ENCODE data around the gene CALML3. TPM values are rescaled to one million over a fixed set of nuclear protein-coding genes. Genes with fewer than 3 reads are reported as not detected.
"Not testable (repeated sequence)": the region's sequence is repeated elsewhere in the genome, so short reads cannot be mapped to it uniquely, and the experiment has no call there.

The CALML3 gene
- not detected in 2 replicates for total RNA-seq (2021)
- long read RNA-seq: 0 reads

DNA sequence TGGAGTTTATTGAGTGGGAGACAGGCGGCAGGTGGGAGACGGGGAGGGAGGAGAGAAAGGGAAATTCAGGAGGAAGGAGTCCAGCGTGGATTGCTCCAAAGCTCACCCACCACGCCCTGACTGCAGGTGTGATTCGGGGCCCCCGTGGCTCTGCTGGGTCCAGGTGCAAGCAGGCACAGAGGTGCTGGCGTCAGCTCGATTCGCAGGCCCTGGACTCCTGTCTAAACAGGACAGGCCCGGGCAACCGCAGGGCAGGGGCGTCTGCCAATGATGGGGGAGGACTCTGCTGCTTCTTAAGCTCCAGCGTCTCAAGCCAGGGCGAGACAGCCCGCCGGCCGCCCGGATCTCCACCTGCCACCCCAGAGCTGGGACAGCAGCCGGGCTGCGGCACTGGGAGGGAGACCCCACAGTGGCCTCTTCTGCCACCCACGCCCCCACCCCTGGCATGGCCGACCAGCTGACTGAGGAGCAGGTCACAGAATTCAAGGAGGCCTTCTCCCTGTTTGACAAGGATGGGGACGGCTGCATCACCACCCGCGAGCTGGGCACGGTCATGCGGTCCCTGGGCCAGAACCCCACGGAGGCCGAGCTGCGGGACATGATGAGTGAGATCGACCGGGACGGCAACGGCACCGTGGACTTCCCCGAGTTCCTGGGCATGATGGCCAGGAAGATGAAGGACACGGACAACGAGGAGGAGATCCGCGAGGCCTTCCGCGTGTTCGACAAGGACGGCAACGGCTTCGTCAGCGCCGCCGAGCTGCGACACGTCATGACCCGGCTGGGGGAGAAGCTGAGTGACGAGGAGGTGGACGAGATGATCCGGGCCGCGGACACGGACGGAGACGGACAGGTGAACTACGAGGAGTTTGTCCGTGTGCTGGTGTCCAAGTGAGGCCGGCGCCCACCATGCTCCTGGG, at the start of gene CALML3:
CALML3 (plus strand) TSS at position 321 of the 920 bp plus-strand sequence; CDS start at position 446, 125 bp downstream.
- H3K23me2 ChIP-seq (ENCODE audit: insufficient read length, low read depth, low read length, poor library complexity, severe bottlenecking): no peaks in the 10 kb centered on the region
- H3K4me2 ChIP-seq (ENCODE audit: insufficient read depth, insufficient read length, low read length): no peak within 1 kb of the TSS
- no peak within 1 kb of the TSS for H2BK5ac ChIP-seq (ENCODE audit: insufficient read length, low read length)
- H3K4me1 Mint-ChIP-seq: peaks cover 12 to 28% of the 10 kb centered on the region in 2 experiments
- DNase-seq: no peak
- no peak within 1 kb of the TSS for H3K9ac ChIP-seq (ENCODE audit: extremely low read depth, insufficient read length, low read length)
- no peak within 1 kb of the TSS for H2AK5ac ChIP-seq (ENCODE audit: insufficient read length, low read length)
- no peak within 1 kb of the TSS for H2AFZ ChIP-seq (ENCODE audit: low read length)
- no peaks in the 10 kb centered on the region for H3K9me3 ChIP-seq (ENCODE audit: control insufficient read depth, low read depth, low read length)
- H3K27me3 Mint-ChIP-seq (ENCODE audit: low read depth): 0 out of 2 replicates have a peak, but pooled peaks cover 2% of the 10 kb centered on the region
- H3K4me1 ChIP-seq (ENCODE audit: insufficient read depth, low read length): no peaks in the 10 kb centered on the region
- no peak within 1 kb of the TSS for H4K5ac ChIP-seq (ENCODE audit: insufficient read length, low read depth, low read length)
- H2BK20ac ChIP-seq (ENCODE audit: low read depth, low read length, poor library complexity, severe bottlenecking): no peak within 1 kb of the TSS
- H3T11ph ChIP-seq (ENCODE audit: low read length): no peak within 1 kb of the TSS
- no peak within 1 kb of the TSS for H3K14ac ChIP-seq (ENCODE audit: insufficient read depth, low read length)
- no CpG with 5 or more reads among the region's 64 CpGs for WGBS (ENCODE audit: extremely low coverage, insufficient read length, low lambda C conversion rate)
- H3K27ac ChIP-seq (ENCODE audit: insufficient read length, low read depth, low read length): no peak within 1 kb of the TSS
- no peaks in the 10 kb centered on the region for H4K20me1 ChIP-seq (ENCODE audit: control insufficient read depth, insufficient read depth, insufficient read length)
- no peaks in the 10 kb centered on the region for H3K79me1 ChIP-seq (ENCODE audit: insufficient read depth, low read depth, low read length, poor library complexity, severe bottlenecking)
- H3K36me3 Mint-ChIP-seq (ENCODE audit: insufficient read depth in 1 of 3, low read depth in 3 of 3): peaks cover 0 to 3% (median 0%) of the 10 kb centered on the region in 3 experiments; a peak in 4 of 7 replicates
- TF ChIP-seq, protein P1, sequence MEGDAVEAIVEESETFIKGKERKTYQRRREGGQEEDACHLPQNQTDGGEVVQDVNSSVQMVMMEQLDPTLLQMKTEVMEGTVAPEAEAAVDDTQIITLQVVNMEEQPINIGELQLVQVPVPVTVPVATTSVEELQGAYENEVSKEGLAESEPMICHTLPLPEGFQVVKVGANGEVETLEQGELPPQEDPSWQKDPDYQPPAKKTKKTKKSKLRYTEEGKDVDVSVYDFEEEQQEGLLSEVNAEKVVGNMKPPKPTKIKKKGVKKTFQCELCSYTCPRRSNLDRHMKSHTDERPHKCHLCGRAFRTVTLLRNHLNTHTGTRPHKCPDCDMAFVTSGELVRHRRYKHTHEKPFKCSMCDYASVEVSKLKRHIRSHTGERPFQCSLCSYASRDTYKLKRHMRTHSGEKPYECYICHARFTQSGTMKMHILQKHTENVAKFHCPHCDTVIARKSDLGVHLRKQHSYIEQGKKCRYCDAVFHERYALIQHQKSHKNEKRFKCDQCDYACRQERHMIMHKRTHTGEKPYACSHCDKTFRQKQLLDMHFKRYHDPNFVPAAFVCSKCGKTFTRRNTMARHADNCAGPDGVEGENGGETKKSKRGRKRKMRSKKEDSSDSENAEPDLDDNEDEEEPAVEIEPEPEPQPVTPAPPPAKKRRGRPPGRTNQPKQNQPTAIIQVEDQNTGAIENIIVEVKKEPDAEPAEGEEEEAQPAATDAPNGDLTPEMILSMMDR (conservative IDR thresholded peaks at IDR 0.05): no peak
- H2BK120ac ChIP-seq (ENCODE audit: low read depth, low read length, poor library complexity, severe bottlenecking): no peak within 1 kb of the TSS
- no peak within 1 kb of the TSS for H3K4ac ChIP-seq (ENCODE audit: low read depth, low read length)
- no peaks in the 10 kb centered on the region for H3K27me3 ChIP-seq (ENCODE audit: insufficient read depth, low read length)
- H3K4me3 Mint-ChIP-seq: no peak within 1 kb of the TSS
- no peak within 1 kb of the TSS for H2BK12ac ChIP-seq (ENCODE audit: insufficient read length, low read depth, low read length)
- no peak within 1 kb of the TSS for H3K23ac ChIP-seq (ENCODE audit: insufficient read length, low read depth, low read length)
- no peak within 1 kb of the TSS for H4K8ac ChIP-seq (replicated peaks; ENCODE audit: insufficient read length, low read depth, low read length)
- no peak within 1 kb of the TSS; a peak in 1 of 7 replicates for H3K27ac Mint-ChIP-seq
- no peak within 1 kb of the TSS for H3K56ac ChIP-seq (ENCODE audit: insufficient read length, low read depth, low read length)
- no peak within 1 kb of the TSS for H3K18ac ChIP-seq (ENCODE audit: insufficient read length, low read depth, low read length)
- no peaks in the 10 kb centered on the region for H3K79me2 ChIP-seq (ENCODE audit: insufficient read depth, low read length)
- no peak within 1 kb of the TSS for H4K91ac ChIP-seq (ENCODE audit: insufficient read length, low read depth, low read length)
- peaks cover 6 to 7% of the 10 kb centered on the region in 2 experiments; a peak in 4 of 5 replicates for H3K9me3 Mint-ChIP-seq
- H2BK15ac ChIP-seq (ENCODE audit: low read depth, low read length): no peak within 1 kb of the TSS

DNA sequence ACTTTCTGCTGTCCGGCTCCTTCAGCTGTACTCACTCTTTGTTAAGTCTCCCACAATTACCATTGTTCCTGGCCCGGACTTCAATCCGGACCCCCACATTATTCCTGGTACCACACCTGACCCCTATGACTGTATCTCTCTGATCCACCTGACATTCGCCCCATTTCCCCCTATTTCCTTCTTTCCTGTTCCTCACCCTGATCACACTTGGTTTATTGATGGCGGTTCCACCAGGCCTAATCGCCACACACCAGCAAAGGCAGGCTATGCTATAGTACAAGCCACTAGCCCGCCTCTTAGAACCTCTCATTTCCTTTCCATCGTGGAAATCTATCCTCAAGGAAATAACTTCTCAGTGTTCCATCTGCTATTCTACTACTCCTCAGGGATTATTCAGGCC, 49.7 kb upstream of the CALML3 start:
- not testable (repeated sequence) for H3K14ac ChIP-seq (ENCODE audit: insufficient read depth, low read length); H2AFZ ChIP-seq (ENCODE audit: low read length); H3K56ac ChIP-seq (ENCODE audit: insufficient read length, low read depth, low read length); H2BK5ac ChIP-seq (ENCODE audit: insufficient read length, low read length); H3K9me3 ChIP-seq (ENCODE audit: control insufficient read depth, low read depth, low read length); H3K4ac ChIP-seq (ENCODE audit: low read depth, low read length); H2AK5ac ChIP-seq (ENCODE audit: insufficient read length, low read length); H3K9ac ChIP-seq (ENCODE audit: extremely low read depth, insufficient read length, low read length); DNase-seq; H4K5ac ChIP-seq (ENCODE audit: insufficient read length, low read depth, low read length); H3K4me1 ChIP-seq (ENCODE audit: insufficient read depth, low read length); H2BK15ac ChIP-seq (ENCODE audit: low read depth, low read length); H3K23me2 ChIP-seq (ENCODE audit: insufficient read length, low read depth, low read length, poor library complexity, severe bottlenecking); H3K79me1 ChIP-seq (ENCODE audit: insufficient read depth, low read depth, low read length, poor library complexity, severe bottlenecking); H3T11ph ChIP-seq (ENCODE audit: low read length); H4K20me1 ChIP-seq (ENCODE audit: control insufficient read depth, insufficient read depth, insufficient read length); H2BK120ac ChIP-seq (ENCODE audit: low read depth, low read length, poor library complexity, severe bottlenecking); H4K91ac ChIP-seq (ENCODE audit: insufficient read length, low read depth, low read length); H4K8ac ChIP-seq (replicated peaks; ENCODE audit: insufficient read length, low read depth, low read length); H3K18ac ChIP-seq (ENCODE audit: insufficient read length, low read depth, low read length); H3K23ac ChIP-seq (ENCODE audit: insufficient read length, low read depth, low read length); H3K27ac Mint-ChIP-seq; H2BK12ac ChIP-seq (ENCODE audit: insufficient read length, low read depth, low read length); H3K27ac ChIP-seq (ENCODE audit: insufficient read length, low read depth, low read length); H3K79me2 ChIP-seq (ENCODE audit: insufficient read depth, low read length); H3K4me3 Mint-ChIP-seq; H3K27me3 ChIP-seq (ENCODE audit: insufficient read depth, low read length); H2BK20ac ChIP-seq (ENCODE audit: low read depth, low read length, poor library complexity, severe bottlenecking); H3K4me2 ChIP-seq (ENCODE audit: insufficient read depth, insufficient read length, low read length)
- no CpG with 5 or more reads among the region's 8 CpGs for WGBS (ENCODE audit: extremely low coverage, insufficient read length, low lambda C conversion rate)
- peaks cover 12 to 26% (median 22%) of the 10 kb centered on the region in 3 experiments for H3K36me3 Mint-ChIP-seq (ENCODE audit: insufficient read depth in 1 of 3, low read depth in 3 of 3)
- H3K27me3 Mint-ChIP-seq (ENCODE audit: low read depth): peaks cover 15% of the 10 kb centered on the region
- H3K9me3 Mint-ChIP-seq: peaks cover 25 to 28% of the 10 kb centered on the region in 2 experiments
- H3K4me1 Mint-ChIP-seq: peaks cover 9 to 18% of the 10 kb centered on the region in 2 experiments

Measured in H9 (cell line).